GM18498 (cell line): ENCODE results near the gene CCDC12.

Experiments used
- ATAC-seq: cut with Tn5 transposase; IDR thresholded peaks from one replicate; pipeline ENCODE4 v1.9.1; 2021; ENCODE audit warnings: mild to moderate bottlenecking, moderate library complexity; ENCODE audit not compliant: unreplicated experiment

Gene CCDC12

GRCh38 chr3:46878781-46879436 lies 97.6 kb downstream of the CCDC12 start:
- no peak for ATAC-seq

GRCh38 chr3:46877406-46878125 lies 99.0 kb downstream of the CCDC12 start, which contains the start of gene PTH1R:
Gene PTH1R (plus strand): TSS chr3:46877721. CDS start chr3:46883560, 5,839 bp downstream.
- no peak for ATAC-seq

- no peak for ATAC-seq
These were observed 99.9 kb downstream of the CCDC12 start for GRCh38 chr3:46876313-46877300.

- ATAC-seq, result no peak
These were observed 101.0 kb downstream of the CCDC12 start for GRCh38 chr3:46875560-46875959.

GRCh38 chr3:46874430-46874829 lies 102.1 kb downstream of the CCDC12 start:
- no peak for ATAC-seq

GRCh38 chr3:46873521-46873920 lies 103.0 kb downstream of the CCDC12 start:
- no peak for ATAC-seq
